GM12874 (cell line): ENCODE measurements around the gene PRKAR1B.

Experiments
- CTCF ChIP-seq: IDR thresholded peaks from 2 replicates; pipeline ENCODE4 v1.5.1; 2011; ENCODE audit warnings: low read depth, mild to moderate bottlenecking, control low read depth, low read length, moderate library complexity; ENCODE audit not compliant: insufficient read depth

Gene PRKAR1B

DNA sequence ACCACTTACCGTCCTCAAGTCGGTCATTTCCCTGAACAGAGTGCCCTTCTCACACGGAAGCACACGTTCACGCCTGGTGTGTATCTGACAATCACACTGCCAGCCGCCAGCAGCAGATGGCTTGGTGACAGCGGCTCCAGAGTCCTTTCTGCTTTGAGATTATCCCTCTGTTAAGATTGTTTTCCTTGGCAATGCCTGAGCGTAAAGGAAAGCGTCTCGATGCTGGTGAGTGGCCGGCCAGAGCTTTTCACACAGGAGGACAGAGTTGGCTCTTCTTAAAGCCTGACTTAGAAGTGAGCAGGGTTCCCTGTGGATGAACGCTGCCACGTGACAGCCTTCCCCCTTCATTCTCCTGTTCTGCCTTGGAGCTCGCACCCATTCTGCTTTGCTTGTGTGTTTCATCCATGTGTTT lies 22.1 kb upstream of the PRKAR1B start:
- TF ChIP-seq CTCF = no peak

DNA sequence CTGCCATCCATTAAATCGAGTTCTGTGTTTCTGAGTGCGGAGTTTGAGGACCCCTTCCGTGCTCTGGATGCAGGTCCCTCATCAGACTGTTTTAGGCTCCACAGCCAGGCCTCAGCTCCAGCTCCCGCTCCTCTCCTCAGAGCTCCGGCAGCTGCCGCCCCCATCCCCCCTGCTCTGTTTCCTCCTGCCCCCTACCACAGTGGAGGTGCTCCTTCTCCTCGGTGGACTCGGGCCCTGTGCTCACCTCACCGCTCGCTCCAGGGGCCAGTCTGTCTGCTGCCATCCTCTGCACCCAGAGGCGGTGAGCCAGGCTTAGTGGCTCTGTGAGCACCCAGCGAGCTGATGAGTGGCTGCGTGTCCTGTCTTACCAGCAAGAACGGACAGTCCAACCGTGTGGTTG lies 21.4 kb upstream of the PRKAR1B start:
- TF ChIP-seq CTCF = no peak

DNA sequence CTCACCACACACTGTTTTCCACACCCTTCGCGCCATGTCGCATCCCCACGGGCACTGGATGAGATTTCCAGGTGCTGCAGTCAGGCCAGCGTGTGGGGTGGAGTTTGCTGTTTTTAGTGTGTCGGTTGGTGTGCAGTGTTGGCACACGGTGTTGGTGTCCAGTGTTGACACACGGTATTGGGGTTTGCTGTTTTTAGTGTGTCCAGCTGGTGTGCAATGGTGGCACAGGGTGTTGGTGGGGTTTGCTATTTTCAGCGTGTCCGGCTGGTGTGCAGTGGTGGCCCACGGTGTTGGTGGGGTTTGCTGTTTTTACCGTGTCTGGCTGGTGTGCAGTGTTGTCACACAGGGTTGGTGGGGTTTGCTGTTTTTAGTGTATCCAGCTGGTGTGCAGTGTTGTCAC lies 20.1 kb upstream of the PRKAR1B start:
- TF ChIP-seq CTCF = no peak

DNA sequence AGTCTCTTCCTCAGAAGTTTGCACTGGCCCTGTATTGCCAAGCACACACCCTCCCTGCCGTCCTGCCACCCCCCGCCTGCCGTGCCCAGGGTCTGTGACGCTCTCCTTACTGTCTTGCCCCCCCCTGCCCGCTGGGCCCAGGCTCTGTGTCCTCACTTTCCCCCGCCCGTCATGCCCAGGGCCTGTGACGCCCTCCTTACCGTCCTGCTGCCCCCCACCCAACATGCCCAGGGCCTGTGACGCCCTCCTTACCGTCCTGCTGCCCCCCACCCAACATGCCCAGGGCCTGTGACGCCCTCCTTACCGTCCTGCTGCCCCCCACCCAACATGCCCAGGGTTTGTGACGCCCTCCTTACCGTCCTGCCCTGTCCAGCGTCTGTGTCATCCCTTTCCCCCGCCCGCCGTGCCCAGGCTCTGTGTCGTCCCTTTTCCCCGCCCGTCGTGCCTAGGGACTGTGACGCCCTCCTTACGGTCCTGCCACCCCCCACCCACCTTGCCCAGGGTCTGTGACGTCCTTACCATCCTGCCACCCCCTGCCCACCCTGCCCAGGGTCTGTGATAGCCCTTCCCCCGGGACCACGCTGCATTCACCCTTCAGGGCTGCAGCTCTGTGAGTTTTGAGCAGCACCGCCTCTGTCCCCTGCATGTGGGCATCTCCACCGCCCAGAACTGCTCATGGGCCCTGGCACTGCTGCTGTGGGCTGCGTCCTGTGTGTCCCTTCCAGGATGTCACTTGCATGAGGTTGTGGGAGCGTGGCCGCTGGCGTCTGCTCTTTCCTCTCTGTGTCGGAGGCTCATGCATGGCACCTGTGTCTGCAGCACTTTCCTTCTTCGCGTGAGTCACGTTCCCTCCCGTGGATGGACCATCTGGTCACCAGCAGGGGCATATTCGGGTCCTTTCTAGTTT lies 19.3 kb upstream of the PRKAR1B start:
- no peak for TF ChIP-seq CTCF

GRCh38 chr7:745431-746154 lies 18.5 kb upstream of the PRKAR1B start:
- no peak for TF ChIP-seq CTCF

- TF ChIP-seq CTCF = no peak
Observed at GRCh38 chr7:744854-745430, 17.9 kb upstream of the PRKAR1B start.

DNA sequence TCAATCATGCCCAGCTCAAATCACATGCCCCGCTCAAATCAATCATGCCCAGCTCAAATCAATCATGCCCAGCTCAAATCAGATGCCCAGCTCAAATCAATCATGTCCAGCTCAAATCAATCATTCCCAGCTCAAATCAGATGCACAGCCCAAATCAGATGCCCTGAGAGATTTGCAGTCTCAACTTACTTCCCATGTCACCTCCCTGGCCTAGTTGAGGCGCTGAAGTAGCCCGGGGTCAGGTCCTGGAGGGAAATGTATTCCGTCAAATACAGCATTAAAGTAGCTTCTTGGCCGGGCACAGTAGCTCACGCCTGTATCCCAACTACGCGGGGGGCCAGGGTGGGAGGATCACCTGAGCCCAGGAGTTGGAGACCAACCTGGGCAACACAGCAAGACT lies 15.7 kb upstream of the PRKAR1B start:
- TF ChIP-seq CTCF = no peak
